Ammon's horn (tissue), 1 donor: ENCODE data around the gene LYZL1.
A peak's percentile ranks its signal among the peaks of the same experiment; 100 is the strongest.
"Not testable (repeated sequence)": the region's sequence is repeated elsewhere in the genome, so short reads cannot be mapped to it uniquely, and the experiment has no call there.

Experiments used
- DNase-seq: peaks from one replicate; pipeline ENCODE4 v3.0.0-alpha.2; 2016; ENCODE audit warnings: low spot score

Gene LYZL1

DNA sequence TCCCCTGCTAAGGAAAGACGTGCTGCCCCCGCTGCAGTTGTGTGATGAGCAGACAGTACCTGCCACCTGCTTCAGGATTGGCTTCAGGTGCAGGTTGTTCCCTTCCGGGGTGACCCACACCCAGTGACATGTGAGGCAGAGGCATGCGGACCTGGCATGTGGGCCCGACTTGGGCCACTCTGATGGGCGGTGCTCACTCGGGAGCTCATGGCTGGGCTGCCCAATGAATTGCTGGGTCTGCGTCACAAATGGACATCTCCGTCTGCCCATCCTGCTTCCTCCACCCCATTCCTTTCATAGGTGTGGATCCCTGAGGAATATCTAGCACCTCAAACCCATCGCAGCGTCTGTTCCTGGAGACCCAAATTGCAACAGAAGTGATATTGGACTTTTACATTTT is 19.3 kb downstream of the LYZL1 start:
- not testable (repeated sequence) for DNase-seq

DNA sequence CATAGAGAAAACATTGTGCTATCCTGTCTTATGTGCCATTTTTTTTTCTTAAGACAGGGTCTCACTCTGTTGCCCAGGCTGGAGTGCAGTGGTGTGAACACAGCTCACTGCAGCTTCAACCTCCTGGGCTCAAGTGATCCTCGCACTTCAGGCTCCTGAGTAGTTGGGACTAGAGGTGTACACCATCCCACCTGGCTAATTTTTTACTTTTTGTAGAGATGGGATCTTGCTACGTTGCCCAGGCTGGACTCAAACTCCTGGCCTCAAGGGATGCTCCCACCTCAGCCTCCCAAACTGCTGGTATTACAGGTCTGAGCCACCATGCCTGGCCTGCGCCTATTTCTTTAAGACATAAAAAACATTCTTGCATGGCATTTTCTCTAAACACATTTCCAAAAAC is 20.6 kb downstream of the LYZL1 start:
- DNase-seq = no peak

DNA sequence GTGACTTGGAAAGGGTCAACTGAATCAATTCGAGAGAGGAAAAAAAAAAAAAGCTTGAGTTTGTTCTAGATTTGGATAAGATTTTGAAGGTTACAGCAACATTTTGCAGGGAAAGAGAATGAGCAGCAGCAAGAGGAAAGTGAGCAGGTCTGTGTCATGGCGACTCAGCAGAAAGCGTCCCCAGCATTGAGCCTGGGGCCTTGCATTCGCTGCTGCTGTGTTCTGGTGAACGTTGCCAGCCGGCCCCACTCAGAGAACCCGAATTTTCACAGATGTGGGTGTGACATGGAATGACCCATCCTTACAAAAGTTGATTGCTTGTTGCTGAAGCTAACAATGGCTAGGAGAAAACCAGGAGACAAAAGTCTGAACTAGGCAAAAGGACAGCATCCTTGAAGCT is 21.6 kb downstream of the LYZL1 start:
- not testable (repeated sequence) for DNase-seq

DNA sequence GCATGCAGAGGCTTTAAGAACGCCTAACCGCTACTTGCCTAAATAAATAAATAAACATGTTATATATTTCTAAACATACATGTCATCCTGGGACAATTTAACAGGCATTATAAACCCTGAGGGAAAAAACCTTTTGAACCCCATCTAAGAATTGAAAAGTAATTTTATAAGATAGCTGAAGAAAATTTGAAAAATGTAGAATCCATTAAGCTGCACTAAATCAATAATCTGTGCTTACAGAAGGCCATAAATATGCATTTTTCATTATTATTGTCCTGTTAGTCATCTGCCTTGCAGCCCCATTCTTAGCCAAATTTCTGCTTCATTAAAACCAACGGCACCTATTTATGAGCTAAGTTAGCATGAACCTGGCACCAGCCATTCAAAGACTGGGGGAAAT is 24.2 kb downstream of the LYZL1 start:
- no peak for DNase-seq

DNA sequence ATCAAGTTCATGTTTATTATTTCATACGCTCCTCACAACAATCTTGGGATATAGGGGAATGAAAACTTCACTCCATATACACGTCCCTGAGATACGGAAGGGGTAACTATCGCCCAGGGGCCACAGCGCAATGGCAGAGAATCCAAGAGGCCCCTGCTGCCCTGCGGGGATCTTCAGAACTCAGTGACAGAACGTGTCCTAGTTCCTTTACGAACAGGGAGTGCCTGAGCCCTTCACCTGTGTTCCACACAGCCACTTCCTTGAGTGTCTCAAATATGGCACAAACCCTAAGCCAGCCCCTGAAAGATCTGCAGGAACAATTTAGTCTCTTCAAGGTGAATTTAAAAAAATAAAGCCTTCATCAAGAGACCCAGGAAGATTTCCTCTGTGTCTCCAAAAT is 25.9 kb downstream of the LYZL1 start:
- DNase-seq = no peak

DNA sequence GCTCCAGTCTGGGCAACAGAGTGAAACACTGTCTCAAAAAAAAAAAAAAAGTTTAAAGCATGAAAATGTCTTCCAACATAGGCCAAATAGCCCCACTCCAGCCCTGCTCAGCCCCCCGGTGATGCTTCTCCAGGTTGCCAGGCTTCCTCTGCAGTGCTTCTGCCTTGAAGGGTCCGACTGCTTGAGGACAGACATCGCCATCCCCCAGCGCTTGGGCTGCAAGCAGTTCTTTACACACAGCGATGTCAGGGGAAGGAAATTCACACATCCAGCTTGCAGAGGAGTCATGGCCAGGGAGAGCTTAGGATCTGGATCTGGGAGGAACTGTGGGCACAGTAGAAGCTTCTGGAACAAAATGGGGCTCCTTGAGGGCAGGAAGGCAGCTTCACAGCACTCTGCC is 26.9 kb downstream of the LYZL1 start:
- no peak for DNase-seq

DNA sequence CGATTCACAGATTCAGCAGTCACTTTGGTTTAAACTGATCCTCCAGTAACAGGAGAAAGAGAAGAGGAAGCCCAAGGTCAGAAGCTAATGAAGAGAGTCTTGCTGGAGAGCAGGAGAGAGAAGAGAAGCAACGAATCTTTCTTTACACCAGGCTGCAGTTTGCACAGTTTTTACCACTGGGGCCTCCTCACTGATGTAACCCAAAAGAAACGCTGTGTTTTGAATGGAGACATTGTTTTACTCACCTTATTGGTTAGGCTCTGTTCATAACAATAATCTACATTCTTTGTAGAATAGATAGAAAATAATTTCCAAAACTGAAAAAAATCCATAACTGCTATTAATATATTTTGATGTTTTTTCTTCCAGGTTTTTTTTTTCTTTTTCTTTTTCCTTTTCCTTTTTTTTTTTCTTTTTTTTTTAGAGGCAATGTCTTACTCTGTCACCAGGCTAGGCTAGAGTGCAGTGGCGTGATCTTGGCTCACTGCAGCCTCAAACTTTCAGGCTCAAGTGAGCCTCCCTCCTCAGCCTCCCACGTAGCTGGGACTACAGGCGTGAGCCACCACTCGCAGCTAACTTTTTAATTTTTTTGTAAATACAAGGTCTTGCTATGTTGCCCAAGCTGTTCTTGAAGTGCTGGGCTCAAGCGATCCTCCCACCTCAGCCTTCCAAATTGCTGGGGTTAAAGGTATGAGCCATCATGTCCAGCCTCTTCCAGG is 27.6 kb downstream of the LYZL1 start:
- DNase-seq = no peak

DNA sequence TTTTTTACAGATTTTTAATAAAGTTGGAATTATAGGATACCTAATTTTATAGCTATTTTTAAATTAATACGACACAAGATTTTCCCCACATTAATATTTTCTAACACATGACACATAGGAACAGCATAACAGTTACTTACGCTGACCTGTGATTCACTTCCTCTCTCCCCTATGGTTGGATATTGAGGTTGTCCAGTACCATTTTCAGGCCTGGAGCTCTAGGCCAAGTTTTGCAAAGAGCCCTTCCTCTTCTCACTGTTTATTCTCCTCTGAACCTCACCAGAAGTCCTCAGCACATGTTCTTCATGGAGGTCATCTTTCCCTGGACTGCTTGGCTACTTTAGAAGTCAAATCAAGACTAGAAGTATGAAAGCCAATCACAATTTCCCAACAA is 28.2 kb downstream of the LYZL1 start:
- no peak for DNase-seq

DNA sequence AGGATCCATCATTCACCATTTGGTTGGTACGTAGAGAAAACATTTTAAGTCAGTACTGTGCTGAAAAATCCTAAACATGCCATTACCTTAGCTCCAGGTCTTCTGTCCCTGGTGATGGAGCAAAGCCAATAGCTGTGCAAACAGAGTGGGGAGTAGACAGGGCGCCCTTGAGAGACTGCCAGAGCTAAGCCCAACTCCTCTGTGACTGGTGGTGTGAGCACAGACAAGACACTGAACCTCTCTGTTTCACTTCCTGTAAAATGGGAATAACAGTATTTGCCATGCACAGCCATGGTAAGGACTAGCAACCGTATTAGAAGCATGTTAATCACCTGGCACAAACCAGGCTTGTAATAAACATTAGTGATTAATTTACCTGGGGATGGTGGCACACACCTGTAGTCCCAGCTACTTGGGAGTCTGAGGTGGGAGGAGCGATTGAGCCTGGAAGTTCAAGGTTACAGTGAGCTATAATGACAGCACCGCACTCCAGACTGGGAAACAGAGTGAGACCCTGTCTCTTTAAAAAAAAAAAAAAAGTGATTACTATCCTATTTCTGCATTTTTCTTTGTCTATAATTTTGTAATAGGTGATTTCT is 28.7 kb downstream of the LYZL1 start:
- DNase-seq = no peak

DNA sequence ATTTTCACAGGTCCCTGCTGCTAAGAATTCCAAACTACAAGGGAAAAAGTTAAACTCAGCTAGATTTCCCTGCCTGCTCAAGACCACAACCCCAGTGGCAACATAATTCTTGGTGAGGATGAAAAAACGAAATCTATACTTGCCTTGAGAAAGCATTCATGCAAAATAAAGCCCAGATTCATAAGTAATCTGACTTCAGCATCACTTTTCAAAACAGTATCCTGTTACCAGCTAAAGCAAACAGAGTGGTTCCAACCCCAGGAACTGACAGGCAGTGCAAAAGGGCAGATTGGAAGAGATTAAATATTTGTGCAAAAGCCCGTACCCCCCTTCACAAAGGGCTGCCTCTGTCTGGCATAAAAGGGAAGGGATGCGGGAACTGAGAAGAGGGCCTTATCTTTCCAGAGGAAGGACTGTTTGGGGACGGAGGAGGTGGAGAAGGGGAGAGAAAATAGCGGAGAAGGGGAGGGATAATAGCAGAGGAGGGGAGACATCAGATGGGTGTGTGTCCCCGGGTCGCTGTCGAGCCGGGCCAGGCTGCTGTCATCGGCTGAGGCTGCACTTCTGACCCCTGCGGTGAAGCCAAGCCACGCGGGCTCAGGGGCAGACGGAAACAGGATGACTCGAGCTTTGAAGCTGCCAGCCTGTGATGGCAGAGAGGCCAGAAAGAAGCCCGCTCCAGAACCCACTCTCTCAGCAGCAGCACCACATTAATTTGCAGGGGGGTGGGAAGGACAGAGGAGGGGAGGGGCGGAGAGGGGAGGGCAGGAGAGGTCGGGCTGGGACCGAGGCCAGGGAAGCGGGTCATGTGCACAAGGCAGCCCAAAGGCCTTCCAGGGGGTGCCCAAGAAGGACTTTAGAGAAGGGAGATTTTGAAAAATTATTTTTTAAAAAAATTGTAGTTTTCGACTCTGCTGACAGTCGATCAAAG is 29.5 kb downstream of the LYZL1 start:
- DNase-seq = peak; percentile 30

DNA sequence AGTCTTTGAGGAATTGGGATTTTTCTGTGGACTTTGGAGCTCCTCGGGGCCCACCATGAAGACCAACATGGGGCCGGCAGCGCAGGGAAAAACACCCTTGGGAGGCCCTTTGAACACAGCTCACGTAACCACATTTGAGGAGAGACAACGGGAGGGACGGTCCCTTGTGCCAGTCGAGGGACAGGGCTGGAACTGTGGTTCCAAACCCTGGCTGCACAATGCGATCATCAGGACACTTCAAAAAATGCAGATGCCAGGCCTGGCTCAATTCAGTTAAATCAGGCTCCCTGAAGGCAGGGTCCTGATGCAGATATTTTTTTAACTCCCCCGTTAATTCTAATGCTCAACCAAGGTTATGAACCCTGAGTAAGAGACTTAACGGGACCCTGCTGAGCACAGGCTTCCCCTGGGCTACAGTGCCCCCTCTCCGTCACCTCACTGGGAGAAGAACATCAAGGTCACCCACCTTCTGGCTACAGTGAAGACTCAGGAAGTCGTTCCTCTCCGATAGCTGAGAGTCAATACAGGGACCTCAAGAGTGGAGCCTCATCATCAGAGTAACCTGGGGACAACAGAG is 30.4 kb downstream of the LYZL1 start:
- no peak for DNase-seq

DNA sequence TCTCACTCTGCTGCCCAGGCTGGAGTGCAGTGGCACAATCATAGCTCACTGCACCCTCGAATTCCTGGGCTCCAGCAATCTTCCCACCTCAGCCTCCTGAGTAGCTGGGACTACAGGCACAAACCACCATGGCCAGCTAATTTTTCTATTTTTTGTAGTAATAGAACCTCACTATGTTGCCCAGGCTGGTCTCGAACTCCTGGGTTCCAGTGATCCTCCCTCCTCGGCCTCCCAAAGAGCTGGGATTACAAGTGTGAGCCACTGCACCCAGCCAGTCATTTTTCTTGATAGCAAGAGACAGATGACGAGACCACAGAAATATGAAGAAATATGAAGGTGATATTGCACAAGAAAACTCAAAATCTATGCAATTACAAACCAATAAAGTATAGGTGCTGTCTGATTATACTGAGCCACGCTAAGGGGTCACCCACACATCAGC is 31.8 kb downstream of the LYZL1 start:
- DNase-seq = not testable (repeated sequence)

DNA sequence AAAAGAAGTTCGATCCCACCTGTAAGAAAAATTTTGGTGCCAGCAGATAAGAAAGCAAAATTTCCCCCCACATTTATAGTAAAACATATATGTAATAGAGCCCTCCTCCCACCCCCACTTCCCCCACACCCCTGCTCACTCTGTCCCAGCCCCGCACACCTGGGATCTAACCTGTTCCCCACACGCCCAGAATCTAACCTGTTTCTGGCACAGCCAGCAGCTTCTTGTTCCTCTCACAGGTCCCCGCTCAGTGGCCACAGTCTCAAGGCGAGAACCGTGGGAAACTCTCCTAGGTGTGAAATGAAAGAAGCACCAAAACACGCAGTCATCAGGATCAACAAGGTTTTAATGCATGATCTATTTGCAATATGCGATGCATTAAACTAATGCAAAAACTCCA is 32.8 kb downstream of the LYZL1 start:
- no peak for DNase-seq

DNA sequence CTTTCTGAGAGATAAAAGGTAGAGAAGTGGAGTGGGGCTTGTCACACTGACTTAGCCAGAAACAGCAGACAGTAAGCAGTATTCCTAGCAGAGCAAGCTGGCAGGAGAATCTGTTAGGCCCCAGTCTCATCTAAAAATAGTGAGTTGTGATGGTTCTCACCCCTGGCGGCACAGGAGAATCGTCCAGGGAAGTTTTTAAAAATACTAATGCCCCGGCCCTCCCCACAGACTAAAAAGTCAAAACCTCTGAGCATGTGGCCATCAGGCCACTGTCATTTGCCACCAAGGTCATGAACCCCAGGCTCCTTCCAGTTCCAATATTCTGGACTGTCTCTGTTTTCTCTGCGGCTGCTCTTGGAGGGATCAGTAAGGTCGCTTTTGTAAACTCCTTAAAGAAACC is 34.0 kb downstream of the LYZL1 start:
- no peak for DNase-seq

DNA sequence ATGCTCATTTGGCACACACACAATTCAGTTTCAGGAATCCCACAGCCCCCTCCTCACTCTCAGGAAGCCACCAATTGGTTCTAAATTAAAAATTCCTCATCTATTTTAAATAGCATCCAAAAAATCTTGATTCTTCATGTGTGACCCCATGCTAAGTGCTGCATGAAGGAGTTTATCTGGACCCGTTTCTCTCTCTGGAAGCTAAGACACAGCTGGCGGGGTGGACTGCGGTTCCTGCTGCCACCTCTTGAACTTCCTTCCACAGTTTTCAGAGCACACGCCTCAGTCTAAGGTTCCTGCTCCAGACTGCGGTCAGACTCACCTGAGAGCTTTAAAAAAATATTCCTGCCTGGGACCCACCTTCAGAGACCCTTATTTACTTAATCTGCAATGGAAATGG is 34.5 kb downstream of the LYZL1 start:
- no peak for DNase-seq

DNA sequence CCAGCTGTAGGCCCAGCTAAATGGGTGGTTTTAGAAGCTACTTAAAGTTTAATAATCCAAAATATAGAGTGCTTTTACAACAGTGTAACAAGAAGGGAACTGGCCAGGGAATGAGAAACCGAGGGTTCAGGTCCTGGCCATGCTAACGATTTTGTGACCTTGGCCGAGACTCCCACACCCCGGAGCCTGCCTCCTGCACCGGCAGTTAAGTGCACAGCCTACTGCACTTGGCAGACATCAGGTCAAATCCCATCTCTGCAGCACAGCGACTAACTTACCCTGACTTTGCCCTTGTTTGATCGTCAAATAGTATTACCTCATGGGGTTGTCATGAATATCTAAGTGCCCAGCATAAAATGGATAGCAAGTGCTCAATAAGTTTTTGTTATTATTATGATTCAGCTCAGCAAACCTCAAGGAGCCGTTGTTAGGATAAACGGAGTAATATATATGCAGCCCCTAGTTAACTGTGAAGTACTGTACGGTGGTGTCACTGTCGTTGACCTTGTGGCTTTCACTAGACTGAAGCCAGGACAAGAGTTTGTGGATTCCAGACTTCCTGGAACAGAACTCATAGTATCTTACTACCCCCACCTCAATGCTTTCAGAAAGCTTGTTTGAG is 35.5 kb downstream of the LYZL1 start:
- DNase-seq = no peak

DNA sequence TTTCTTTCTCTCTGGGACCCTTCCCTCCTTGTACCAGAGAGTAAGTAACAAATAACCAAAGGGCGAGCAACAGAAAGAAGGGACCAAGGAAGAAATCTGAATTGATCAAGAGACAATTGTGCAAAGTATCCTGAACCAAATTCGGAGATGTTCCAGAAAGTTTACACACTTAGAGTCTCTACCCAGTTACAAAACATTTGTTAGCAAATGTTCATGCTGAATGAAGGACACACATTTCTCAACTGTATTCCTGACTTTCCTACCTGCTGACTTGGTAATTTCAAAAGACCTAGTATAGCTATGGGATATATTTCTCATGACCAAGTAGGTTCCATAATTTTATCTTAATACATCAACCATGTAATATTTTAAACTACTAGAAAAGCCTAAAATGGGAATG is 37.4 kb downstream of the LYZL1 start:
- no peak for DNase-seq

DNA sequence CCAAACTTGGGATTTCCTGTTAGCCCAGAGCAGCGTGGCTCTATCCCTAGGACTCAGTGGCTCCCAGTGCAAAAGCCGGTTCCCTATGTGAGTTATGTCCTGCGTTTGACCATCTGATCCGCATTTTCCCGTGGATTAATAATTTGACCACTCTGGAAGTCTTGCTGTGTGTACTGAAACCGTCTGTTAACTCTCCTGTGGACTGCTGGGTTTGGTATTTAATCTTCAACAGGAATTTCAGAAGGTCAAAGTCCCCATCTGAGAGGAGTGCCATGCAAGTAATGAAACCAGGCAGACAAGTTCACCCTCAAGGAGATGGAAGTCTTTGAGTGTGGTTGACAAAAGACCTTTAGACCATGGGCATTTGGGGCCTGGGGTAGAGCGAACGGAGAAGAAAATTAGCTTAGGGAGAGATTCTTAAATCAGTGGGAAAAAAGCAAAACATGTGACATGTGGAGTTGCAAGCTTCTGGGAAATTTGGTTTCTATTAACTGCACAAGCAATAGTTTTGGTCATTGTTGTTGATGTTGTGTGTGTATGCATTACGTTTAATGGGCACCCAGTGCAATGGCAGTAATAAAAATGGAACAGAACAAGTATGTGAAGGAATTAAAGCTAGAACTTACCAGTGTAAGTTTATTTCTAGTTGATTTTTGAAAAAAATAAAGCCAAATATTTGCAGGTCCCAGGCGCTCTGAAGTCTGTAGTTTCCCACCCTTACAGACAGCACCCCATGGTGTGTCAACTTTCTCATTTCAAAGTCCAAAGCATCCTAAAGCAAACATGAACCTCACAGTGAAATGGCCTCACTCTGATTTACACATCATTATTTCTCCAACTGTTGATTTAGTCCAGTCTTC is 38.2 kb downstream of the LYZL1 start:
- DNase-seq = no peak

DNA sequence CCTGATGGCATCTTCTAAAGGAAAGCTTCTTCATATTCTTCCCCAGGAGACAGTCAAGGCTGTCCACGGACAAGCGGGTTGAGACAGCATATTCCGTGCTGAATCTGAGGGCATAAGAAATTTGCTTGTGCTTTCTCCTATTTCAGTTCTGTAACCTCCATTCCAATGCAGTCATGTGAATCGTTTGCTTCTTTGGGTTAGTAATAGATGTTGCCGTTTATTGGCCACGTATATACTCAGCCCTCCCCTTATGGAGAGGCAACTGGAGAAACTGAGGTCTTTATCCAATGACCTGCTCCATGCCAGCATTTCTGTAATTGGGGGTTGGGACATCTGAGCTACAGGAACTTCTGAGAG is 38.9 kb downstream of the LYZL1 start:
- DNase-seq = no peak

DNA sequence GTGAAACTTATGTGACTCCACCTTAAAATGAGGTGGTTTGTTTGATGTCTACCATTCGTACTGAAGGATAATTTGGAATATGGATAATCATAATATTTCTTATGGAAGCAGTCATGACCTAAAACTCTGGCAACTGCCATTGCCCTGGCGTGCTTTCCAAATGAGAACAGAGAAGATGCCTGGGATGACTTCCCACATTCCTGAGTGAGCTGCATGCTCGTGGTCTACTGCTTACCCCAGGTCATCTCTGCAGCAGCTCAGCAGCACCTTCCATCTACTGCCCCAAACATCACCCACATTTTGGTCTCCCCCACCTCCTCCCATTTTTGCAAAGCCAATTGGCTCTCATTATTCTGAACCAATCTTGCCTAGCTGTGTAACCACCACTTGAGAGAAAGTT is 40.1 kb downstream of the LYZL1 start:
- no peak for DNase-seq

DNA sequence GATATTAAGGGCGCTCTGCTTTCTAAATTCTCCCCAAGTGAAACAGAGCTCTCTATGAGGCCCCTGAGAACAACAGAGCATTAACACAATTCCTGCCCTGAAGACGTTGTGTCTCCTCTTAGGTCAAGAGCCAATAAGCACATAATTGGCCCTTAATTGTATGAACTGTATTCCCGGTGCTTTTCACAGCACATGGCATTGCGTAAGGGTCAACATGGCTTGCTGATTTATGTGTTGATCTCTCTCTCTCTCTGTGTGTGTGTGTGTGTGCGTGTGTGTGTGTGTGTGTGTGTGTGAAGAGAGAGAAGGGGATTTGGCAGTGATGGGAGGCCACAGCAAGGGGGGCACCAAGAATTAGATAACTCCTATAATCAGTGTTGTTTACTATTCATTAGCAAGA is 40.5 kb downstream of the LYZL1 start:
- no peak for DNase-seq
